ENCODE measurements around the gene KLRC1. TPM values are rescaled to one million over a fixed set of nuclear protein-coding genes. Genes with fewer than 3 reads are reported as not detected.
"Not testable (repeated sequence)": the region's sequence is repeated elsewhere in the genome, so short reads cannot be mapped to it uniquely, and the experiment has no call there.

Gene KLRC1
- total and polyA plus RNA-seq, 10 of the 15 experiments (the other 5 are each of a cell fraction or from before 2014, with no cell fraction given): 0.04 to 0.60 (median 0.23) TPM; not detected in 1

- H2AFZ ChIP-seq (ENCODE audit: control insufficient read depth, low read depth, low read length); H3K4me2 ChIP-seq (ENCODE audit: control insufficient read depth, insufficient read depth); H3K4me1 ChIP-seq (ENCODE audit: control insufficient read depth, insufficient read depth, low read length); H3K79me2 ChIP-seq (ENCODE audit: control insufficient read depth, insufficient read depth, low read length); H3K27me3 ChIP-seq (replicated peaks in 1 of 2; ENCODE audit: control insufficient read depth in 2 of 2, insufficient read depth in 2 of 2, low read length in 1 of 2); H3K36me3 ChIP-seq (ENCODE audit: control insufficient read depth in 2 of 2, insufficient read depth in 2 of 2, low read length in 1 of 2); H3K9ac ChIP-seq (ENCODE audit: control insufficient read depth, insufficient read depth, low read length); POLR2A ChIA-PET; H3K27ac ChIP-seq (ENCODE audit: control insufficient read depth, insufficient read depth); H3K4me3 ChIP-seq; H4K20me1 ChIP-seq (ENCODE audit: control insufficient read depth, insufficient read depth); RAD21 ChIA-PET (ENCODE audit: unreplicated experiment); DNase-seq (ENCODE audit: low read depth, low spot score); BruUV-seq (replicated peaks); FAIRE-seq; intact Hi-C loops (cut with micrococcal nuclease; ENCODE audit: unreplicated experiment); in situ Hi-C loops (cut with MboI); CTCF ChIA-PET; H3K9me3 ChIP-seq (replicated peaks; ENCODE audit: control insufficient read depth, insufficient read depth, low read length): not testable (repeated sequence)
- ATAC-seq: peak; percentile 60; the same call in 2 of the 3 replicates
- SMC1A ChIA-PET (ENCODE audit: uncharacterized antibody, unreplicated experiment): interaction anchor here (1.6 kb wide), 1 partner anchor 25 kb away, joined by 3 read pairs; no protein-coding TSS in a partner anchor
- WGBS (ENCODE audit: insufficient coverage, insufficient replicate concordance, low lambda C conversion rate, missing lambda C conversion rate): 18% methylated on average over 3 of the region's 3 CpGs
- peak; percentile 68 for TF ChIP-seq JUNB (IDR thresholded peaks at IDR 0.05)
Measured at GRCh38 chr12:10435816-10436215, 17.4 kb downstream of the KLRC1 start, which contains the start of gene KLRC2. Gene KLRC2 (minus strand): TSS chr12:10436010. CDS start chr12:10435986, 24 bp downstream.

- H3K27ac ChIP-seq (ENCODE audit: control insufficient read depth, insufficient read depth); H3K4me1 ChIP-seq (ENCODE audit: control insufficient read depth, insufficient read depth, low read length); BruUV-seq (replicated peaks); CTCF ChIA-PET; H3K79me2 ChIP-seq (ENCODE audit: control insufficient read depth, insufficient read depth, low read length); H3K4me2 ChIP-seq (ENCODE audit: control insufficient read depth, insufficient read depth); POLR2A ChIA-PET; H3K36me3 ChIP-seq (ENCODE audit: control insufficient read depth in 2 of 2, insufficient read depth in 2 of 2, low read length in 1 of 2); H3K4me3 ChIP-seq; in situ Hi-C loops (cut with MboI); SMC1A ChIA-PET (ENCODE audit: uncharacterized antibody, unreplicated experiment); H3K9ac ChIP-seq (ENCODE audit: control insufficient read depth, insufficient read depth, low read length); intact Hi-C loops (cut with micrococcal nuclease; ENCODE audit: unreplicated experiment); H3K9me3 ChIP-seq (replicated peaks; ENCODE audit: control insufficient read depth, insufficient read depth, low read length); H4K20me1 ChIP-seq (ENCODE audit: control insufficient read depth, insufficient read depth); H3K27me3 ChIP-seq (replicated peaks in 1 of 2; ENCODE audit: control insufficient read depth in 2 of 2, insufficient read depth in 2 of 2, low read length in 1 of 2); DNase-seq (ENCODE audit: low read depth, low spot score); H2AFZ ChIP-seq (ENCODE audit: control insufficient read depth, low read depth, low read length); RAD21 ChIA-PET (ENCODE audit: unreplicated experiment): not testable (repeated sequence)
- WGBS (ENCODE audit: insufficient coverage, insufficient replicate concordance, low lambda C conversion rate, missing lambda C conversion rate): 9% methylated on average over 4 of the region's 4 CpGs
- TF ChIP-seq RUNX3 (IDR thresholded peaks at IDR 0.05; ENCODE audit: low read length): 0 out of 2 replicates have a peak, but pooled peaks have one; percentile 7
- FAIRE-seq: peak; percentile 38
- peak; percentile 86 for ATAC-seq
Measured at GRCh38 chr12:10430623-10431022, 22.6 kb downstream of the KLRC1 start.

- POLR2A ChIA-PET; BruUV-seq (replicated peaks); H3K9ac ChIP-seq (ENCODE audit: control insufficient read depth, insufficient read depth, low read length); H3K4me2 ChIP-seq (ENCODE audit: control insufficient read depth, insufficient read depth); H3K9me3 ChIP-seq (replicated peaks; ENCODE audit: control insufficient read depth, insufficient read depth, low read length); H3K27ac ChIP-seq (ENCODE audit: control insufficient read depth, insufficient read depth); H3K4me3 ChIP-seq; ATAC-seq; intact Hi-C loops (cut with micrococcal nuclease; ENCODE audit: unreplicated experiment); H4K20me1 ChIP-seq (ENCODE audit: control insufficient read depth, insufficient read depth); H3K36me3 ChIP-seq (ENCODE audit: control insufficient read depth in 2 of 2, insufficient read depth in 2 of 2, low read length in 1 of 2); in situ Hi-C loops (cut with MboI); RAD21 ChIA-PET (ENCODE audit: unreplicated experiment); H3K27me3 ChIP-seq (replicated peaks in 1 of 2; ENCODE audit: control insufficient read depth in 2 of 2, insufficient read depth in 2 of 2, low read length in 1 of 2); H2AFZ ChIP-seq (ENCODE audit: control insufficient read depth, low read depth, low read length); H3K79me2 ChIP-seq (ENCODE audit: control insufficient read depth, insufficient read depth, low read length); FAIRE-seq; SMC1A ChIA-PET (ENCODE audit: uncharacterized antibody, unreplicated experiment); DNase-seq (ENCODE audit: low read depth, low spot score); H3K4me1 ChIP-seq (ENCODE audit: control insufficient read depth, insufficient read depth, low read length): not testable (repeated sequence)
- 68% methylated on average over 6 of the region's 8 CpGs for WGBS (ENCODE audit: insufficient coverage, insufficient replicate concordance, low lambda C conversion rate, missing lambda C conversion rate)
- CTCF ChIA-PET: interaction anchor here (0.7 kb wide), 1 partner anchor 325 kb away, joined by 3 read pairs; no protein-coding TSS in a partner anchor
Measured at GRCh38 chr12:10425938-10426337, 27.2 kb downstream of the KLRC1 start.

GRCh38 chr12:10424260-10424899 lies 28.8 kb downstream of the KLRC1 start:
- H3K79me2 ChIP-seq (ENCODE audit: control insufficient read depth, insufficient read depth, low read length); H3K4me3 ChIP-seq; H4K20me1 ChIP-seq (ENCODE audit: control insufficient read depth, insufficient read depth); H3K4me1 ChIP-seq (ENCODE audit: control insufficient read depth, insufficient read depth, low read length); H3K9me3 ChIP-seq (replicated peaks; ENCODE audit: control insufficient read depth, insufficient read depth, low read length); DNase-seq (ENCODE audit: low read depth, low spot score); BruUV-seq (replicated peaks); H3K27ac ChIP-seq (ENCODE audit: control insufficient read depth, insufficient read depth); CTCF ChIA-PET; RAD21 ChIA-PET (ENCODE audit: unreplicated experiment); in situ Hi-C loops (cut with MboI); POLR2A ChIA-PET; ATAC-seq; SMC1A ChIA-PET (ENCODE audit: uncharacterized antibody, unreplicated experiment); intact Hi-C loops (cut with micrococcal nuclease; ENCODE audit: unreplicated experiment); H2AFZ ChIP-seq (ENCODE audit: control insufficient read depth, low read depth, low read length); H3K9ac ChIP-seq (ENCODE audit: control insufficient read depth, insufficient read depth, low read length); H3K27me3 ChIP-seq (replicated peaks in 1 of 2; ENCODE audit: control insufficient read depth in 2 of 2, insufficient read depth in 2 of 2, low read length in 1 of 2); H3K4me2 ChIP-seq (ENCODE audit: control insufficient read depth, insufficient read depth); H3K36me3 ChIP-seq (ENCODE audit: control insufficient read depth in 2 of 2, insufficient read depth in 2 of 2, low read length in 1 of 2); FAIRE-seq: not testable (repeated sequence)
- WGBS (ENCODE audit: insufficient coverage, insufficient replicate concordance, low lambda C conversion rate, missing lambda C conversion rate): 56% methylated on average over 1 of the region's 1 CpG
